HG03342 (cell line): Measurements from ENCODE around the gene SLC29A2.
"Not testable (repeated sequence)": the region's sequence is repeated elsewhere in the genome, so short reads cannot be mapped to it uniquely, and the experiment has no call there.

ENCODE experiments used
- ATAC-seq: cut with Tn5 transposase; IDR thresholded peaks from one replicate; pipeline ENCODE4 v1.9.1; 2021; ENCODE audit warnings: mild to moderate bottlenecking, moderate library complexity; ENCODE audit not compliant: unreplicated experiment

Gene SLC29A2

DNA sequence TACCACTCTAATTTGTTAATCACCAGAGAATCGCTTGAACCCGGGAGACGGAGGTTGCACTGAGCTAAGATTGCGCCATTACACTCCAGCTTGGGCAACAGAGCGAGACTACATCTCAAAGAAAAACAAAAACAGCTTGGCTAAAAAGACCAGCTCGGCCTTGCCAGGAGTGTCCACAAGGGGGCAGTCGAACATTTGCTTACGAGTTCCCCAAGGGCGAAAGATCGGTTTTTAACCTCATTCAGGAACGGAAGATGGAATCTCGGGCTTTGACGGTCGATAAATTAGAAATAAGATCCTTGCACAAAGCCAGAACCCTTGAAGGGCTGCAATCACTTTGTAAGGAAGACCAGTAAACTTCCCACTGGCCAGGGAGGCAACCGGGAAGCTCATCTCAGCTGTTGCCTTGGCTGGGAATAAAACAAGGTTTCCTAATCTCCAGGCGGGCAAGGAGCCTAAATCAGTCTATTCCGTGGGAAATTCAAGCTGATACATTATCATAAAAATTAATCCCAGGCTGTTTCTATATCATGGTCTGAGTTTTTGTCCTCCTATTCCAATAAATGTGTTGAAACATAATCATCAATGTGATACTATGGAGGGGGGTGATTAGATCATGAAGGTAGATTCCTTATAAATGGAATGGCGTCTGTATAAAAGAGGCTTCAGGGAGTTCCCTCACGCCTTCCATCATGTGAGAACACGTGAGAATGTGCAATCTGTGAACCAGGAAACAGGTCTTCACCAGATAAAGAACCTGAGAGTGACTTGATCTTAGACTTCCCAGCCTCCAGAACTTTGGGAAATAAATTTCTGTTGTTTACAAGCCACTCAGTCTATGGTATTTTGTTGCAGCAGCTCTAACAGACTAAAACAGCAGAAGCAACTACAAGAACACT lies 14.9 kb upstream of the SLC29A2 start:
- no peak for ATAC-seq

DNA sequence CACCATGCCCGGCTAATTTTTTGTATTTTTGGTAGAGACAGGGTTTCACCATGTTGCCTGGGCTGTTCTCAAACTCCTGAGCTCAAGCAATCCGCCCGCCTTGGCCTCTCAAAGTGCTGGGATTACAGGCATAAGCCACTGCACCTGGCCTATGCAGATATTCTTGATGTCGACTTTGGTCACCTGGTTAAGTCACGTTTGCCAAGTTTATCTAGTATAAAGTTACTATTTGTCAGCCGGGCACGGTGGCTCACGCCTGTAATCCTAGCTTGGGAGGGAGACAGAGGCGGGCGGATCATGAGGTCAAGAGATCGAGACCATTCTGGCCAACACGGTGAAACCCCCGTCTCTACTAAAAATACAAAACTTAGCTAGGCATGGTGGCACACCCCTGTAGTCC lies 12.8 kb upstream of the SLC29A2 start:
- ATAC-seq, result not testable (repeated sequence)

DNA sequence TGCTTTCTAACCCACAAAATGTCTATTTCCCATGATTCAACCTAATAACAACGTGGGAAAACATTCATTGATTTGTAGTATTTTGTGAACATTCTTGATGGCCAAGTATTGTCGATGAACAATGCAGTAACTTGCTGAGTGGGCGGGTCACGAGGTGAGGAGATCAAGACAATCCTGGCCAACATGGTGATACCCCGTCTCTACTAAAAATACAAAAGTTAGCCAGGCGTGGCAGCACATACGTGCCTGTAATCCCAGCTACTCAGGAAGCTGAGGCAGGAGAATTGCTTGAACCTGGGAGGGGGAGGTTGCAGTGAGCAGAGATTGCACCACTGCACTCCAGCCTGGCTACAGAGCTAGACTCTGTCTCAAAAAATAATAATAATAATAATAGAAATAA lies 8.7 kb upstream of the SLC29A2 start:
- ATAC-seq, result not testable (repeated sequence)

DNA sequence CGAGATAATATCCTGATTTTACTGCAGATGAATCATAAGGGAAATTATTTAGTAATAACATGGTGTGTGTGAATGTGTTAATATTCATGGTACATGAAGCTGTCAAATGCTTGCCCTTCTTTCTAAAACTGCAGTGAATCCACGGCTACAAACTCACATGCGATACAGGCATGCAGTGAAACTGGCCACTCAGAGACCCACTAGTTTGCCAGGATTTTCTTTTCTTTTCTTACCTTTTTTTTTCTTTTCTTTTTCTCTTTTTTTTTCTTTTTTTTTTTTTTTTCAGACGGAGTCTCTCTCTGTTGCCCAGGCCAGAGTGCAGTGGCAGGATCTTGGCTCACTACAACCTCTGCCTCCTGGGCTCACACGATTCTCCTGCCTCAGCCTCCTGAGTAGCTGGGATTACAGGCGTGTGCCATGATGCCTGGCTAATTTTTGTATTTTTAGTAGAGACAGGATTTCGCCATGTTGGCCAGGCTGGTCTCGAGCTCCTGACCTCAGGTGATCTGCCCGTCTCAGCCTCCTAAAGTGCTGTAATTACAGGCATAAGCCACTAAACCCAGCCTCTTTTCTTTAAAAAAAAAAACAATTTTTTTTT lies 2.2 kb upstream of the SLC29A2 start:
- ATAC-seq, result not testable (repeated sequence)

DNA sequence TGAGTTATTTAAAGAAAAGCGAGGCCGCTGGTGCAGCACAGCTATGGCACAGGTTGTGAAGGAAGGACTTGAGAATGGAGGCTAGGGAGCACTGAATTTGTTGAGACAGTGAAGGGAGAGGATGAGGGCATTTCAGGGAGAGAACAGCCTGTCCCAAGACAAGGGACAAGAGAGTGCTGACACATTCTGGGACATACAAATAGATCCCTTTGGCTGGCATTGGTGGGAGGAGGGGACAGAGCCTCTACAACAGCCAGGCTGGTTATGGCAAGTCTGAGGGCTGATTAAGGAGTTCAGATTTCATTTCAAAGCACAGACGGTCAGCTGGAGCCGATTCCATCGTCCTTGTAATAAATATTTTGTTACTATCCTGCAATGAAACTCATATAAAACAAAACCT lies 1.7 kb upstream of the SLC29A2 start:
- ATAC-seq, result no peak

- ATAC-seq, result no peak
Measured at GRCh38 chr11:66369073-66369894, 2.3 kb downstream of the SLC29A2 start.

DNA sequence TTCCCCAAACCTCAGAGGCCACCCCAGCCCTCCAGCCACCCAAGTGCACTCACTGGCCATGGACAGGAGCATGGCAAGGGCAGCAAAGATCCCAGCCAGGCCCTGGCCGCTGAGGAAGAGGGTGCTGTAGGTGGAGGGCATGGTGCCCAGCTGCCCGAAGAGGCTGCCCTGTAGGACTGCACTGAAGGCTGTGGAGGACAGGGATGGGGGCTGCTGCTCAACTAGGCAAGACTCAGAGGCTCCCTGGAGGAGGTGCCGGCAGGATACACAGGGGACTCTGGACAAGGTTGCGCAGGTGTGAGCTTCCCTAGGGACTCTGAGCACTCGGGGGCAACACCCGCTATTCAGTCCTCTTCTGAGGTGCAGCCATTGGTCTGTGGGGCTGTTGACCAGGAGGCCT lies 3.1 kb downstream of the SLC29A2 start:
- ATAC-seq, result no peak

DNA sequence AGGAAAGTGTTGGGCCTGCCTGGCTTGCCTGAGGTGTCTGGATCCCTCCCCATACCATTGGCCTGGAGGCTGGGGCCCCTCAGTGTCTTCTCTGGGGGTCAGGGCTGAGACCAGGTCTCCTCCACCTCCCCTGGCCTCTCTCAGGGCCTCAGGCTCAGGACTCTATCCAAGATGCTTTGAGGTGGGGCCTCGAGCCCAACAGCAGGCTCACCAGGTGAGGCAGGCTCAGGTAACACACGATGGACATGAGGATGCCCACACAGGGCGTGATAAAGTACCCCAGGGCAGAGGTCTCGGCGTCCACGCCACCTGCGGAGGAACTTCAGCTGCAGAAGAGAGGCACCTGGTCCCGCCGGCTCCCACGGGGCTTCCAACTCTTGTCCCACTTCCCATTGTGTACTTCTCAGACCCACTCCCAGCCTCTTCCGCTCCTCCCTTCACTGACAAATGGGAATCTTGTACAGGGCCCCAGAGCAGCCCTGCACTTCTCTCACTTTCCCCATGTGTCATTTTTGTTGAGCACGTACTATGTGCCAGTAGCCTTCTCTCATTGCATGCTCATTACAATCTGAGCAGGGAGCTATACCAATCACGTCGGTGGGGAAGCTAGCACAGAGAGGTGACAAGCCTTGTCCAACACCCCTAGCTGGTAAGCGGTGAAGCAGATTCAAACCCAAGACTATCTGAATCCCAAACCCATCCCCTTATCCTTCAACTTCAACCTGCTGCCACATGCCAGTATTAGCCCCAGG lies 3.8 kb downstream of the SLC29A2 start:
- ATAC-seq, result no peak

DNA sequence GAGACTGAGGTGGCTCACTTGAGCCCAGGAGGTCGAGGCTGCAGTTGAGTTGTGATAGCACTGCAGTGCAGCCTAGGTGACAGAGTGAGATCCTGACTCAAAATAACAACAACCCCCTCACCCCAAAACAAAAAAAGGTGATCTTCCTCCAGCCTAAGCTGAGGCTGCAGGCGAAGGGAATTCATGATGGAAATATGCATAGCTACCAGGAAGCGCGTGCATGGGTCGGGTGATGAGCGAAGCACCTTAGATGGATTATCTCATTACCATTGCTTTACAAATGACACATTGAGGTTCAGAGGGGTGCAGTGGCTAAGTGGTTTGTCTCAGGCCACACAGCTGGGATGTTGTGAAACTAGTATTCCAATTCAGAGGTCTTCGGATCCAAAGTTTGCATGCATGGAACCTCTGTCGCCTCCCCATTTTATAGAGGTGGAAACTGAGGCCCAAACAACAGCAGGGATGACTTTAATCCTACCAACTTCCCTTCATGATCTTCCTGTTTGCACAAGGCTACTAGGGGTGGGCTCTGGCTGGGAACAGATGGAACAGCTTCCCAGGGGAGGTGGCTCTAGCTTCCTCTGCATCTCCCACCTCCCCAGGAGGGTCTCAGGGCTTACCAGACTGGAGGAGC lies 4.6 kb downstream of the SLC29A2 start:
- ATAC-seq, result no peak

DNA sequence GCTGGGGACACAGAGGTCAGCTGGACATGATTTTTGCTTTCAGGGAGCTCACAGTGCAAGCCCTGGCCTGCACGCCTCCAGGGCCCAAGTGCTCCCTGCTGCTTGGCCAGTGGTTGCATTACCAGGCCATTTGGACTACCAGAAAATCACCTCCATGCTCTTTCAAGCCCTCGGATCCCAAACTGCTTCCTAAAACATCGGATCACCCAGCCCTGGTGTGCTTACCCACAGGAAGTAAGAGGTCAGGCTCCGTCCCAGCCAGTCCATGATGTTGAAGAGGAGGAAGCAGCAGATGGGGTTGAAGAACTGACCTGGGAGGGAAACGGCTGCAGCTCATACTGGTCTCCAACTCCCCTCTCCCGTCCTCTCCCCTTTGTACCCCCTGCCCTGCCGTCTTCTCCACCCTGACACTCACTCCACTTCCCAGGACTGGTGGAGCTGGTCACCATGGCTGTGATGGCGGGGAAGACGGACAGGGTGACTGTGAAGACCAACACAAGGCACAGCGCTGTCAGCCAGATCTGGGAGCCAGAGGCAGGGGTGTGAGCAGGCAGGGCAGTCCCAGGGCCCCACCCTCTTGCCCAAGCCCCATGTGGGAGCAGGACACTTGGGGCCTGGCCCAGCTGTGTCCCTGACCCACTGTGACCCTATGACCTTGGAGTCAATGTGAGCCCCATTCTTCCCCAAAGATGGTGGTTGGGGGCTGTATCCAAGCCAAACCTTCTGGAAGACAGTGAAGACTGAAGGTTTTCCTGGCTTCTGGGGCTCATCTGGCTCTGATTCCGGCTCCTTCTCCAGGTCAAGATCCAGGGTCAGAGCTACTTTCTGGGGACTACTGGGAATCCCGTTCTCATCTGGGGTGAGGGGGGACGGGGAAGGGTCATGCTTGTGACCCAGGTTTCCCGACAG lies 5.6 kb downstream of the SLC29A2 start:
- ATAC-seq, result no peak

GRCh38 chr11:66365166-66365565 lies 6.4 kb downstream of the SLC29A2 start:
- ATAC-seq, result no peak

GRCh38 chr11:66363805-66364535 lies 7.6 kb downstream of the SLC29A2 start:
- ATAC-seq, result no peak

- ATAC-seq, result no peak
Measured at GRCh38 chr11:66363187-66363601, 8.4 kb downstream of the SLC29A2 start.

- ATAC-seq, result no peak
Measured at GRCh38 chr11:66362481-66363147, 8.9 kb downstream of the SLC29A2 start.

GRCh38 chr11:66361502-66361941 lies 10.0 kb downstream of the SLC29A2 start:
- no peak for ATAC-seq

- ATAC-seq, result no peak
Measured at GRCh38 chr11:66360406-66361073, 11.0 kb downstream of the SLC29A2 start.

DNA sequence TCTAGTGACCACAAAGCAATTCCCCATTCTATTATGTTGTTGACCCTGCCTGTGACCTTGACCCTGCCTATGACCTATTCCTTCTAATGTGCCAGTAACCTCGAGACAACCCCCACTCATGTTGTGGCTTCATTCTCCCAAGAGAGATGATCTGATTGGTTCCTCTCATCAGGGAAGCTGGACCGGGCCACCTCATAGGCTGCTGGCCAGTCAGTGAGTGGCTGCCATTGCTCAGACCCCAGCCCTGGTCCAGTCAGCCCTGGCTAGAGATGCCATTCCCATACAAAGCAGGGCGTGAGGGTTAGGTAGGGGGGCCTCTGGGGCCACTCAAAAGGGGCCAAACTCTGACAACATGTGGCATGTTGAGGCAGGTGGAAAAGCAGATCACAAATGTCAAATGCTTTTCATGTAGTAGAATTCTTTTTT lies 11.9 kb downstream of the SLC29A2 start:
- ATAC-seq, result no peak
